22Rv1 (cell line): Measurements from ENCODE around the gene CDH2.

Source experiments
- H3K27ac ChIP-seq: fragments of 450-650 bp; 2 replicates; pipeline ENCODE4 v1.5.1; 2017
- CTCF ChIP-seq: fragments of 450-650 bp; IDR thresholded peaks from 2 replicates; pipeline ENCODE4 v1.5.1; 2017; ENCODE audit warnings: mild to moderate bottlenecking
- ZFX ChIP-seq: fragments of 450-650 bp; IDR thresholded peaks from 2 replicates; pipeline ENCODE4 v1.6.1; 2017; ENCODE audit warnings: antibody characterized with exemption, borderline replicate concordance

The CDH2 gene

DNA sequence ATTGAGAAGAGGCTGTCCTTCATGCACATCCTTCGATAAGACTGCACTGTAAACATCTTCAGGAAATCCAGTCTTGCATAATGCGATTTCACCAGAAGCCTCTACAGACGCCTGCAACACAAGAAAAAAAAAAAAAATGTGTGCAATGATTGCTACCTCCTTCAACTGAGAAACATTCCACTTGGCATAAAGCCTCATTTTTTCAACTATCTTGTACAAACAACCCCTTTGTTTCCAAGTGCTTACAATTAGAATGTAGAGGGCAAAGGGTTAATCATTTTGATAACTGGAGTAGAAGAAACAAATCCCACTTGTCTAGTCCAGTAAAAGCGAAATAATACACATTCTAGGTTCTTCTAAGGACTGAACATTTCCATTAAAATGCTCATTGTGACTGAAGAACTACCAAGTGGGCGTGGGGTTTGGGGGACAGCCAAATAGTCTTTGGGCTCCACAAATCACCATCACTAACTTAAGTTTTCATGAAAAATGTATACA lies 29.2 kb downstream of the CDH2 start:
- no peak overlapping the region for H3K27ac ChIP-seq
- TF ChIP-seq ZFX (no peak), CTCF (no peak)

DNA sequence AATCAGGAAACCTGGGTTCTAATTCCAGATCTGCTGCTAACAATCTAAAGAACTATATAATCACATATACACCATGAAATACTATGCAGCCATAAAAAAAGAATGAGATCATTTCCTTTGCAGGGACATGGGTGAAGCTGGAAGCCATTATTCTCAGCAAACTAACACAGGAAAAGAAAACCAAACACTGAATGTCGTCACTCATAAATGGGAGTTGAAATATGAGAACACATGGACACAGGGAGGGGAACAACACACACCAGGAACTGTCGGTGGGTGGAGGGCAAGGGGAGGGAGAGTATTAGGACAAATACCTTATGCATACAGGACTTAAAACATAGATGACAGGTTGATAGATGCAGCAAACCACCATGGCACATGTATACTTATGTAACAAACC lies 33.2 kb downstream of the CDH2 start:
- H3K27ac ChIP-seq, result no peak overlapping the region
- no peak for TF ChIP-seq ZFX
- TF ChIP-seq CTCF, result no peak

GRCh38 chr18:28138816-28139215 lies 38.1 kb downstream of the CDH2 start:
- H3K27ac ChIP-seq, result no peak overlapping the region
- TF ChIP-seq CTCF (no peak), ZFX (no peak)

DNA sequence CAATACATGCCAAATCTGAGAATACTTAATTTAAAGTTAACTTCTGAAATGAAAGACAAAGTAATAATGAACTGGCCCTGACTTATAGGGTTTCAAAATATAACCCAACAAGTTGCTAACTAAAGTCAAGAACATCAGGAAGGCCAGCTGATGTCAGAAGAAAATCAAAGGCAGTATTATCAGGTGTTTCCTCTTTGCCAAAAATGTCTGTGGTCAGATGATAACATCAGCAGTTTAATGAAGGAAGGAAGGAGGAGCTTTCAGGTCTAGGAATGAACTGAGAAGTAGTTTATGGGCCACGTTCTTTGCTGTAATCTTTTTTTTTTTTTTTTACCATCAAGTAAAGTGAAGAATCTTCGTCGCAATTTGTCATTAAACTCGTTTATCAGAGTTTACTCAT lies 40.9 kb downstream of the CDH2 start:
- TF ChIP-seq ZFX, result no peak
- TF ChIP-seq CTCF, result no peak
- no peak overlapping the region for H3K27ac ChIP-seq

DNA sequence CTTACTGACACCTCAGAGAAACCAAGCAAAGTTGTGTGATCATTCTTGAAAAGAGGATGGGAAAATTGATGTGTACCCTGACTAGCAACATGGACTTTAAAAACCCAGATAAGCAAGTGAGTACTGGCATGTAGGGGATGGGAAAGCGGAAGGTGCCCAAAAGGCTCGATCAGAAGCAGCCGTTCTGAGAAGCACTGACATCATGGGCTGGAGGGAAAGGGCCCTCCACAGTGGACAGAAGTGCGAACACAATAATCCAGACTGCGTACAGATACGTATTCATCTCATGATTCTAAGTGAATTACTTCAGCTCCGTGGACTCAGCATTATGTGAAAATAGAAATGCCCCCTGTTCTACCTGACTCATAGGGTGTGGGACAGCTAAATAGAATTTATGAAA lies 42.2 kb downstream of the CDH2 start:
- TF ChIP-seq CTCF (no peak), ZFX (no peak)
- no peak overlapping the region for H3K27ac ChIP-seq

GRCh38 chr18:28132084-28132483 lies 44.8 kb downstream of the CDH2 start:
- TF ChIP-seq ZFX, result no peak
- H3K27ac ChIP-seq, result no peak overlapping the region

DNA sequence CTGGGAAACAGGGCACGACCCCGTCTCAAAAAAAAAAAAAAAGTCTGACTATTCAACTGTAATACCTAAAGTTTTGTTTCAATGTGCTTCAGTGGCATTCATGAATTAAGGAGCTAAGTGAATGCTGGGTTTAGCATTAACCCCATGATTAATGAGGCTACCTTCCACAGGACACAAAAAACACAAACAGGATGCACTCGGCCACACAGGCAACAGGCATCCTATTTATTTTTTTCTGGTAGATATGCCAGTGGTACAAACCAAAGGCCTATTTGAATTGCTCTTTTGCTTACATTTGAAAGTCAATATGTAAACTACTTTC lies 48.3 kb downstream of the CDH2 start:
- TF ChIP-seq CTCF (no peak), ZFX (no peak)
- H3K27ac ChIP-seq, result peak overlapping the region; percentile 69
